Neutrophil (primary cell): ENCODE results near the gene SINHCAF.

Source experiments
- H3K27ac ChIP-seq: fragments of 200-600 bp; sonication (generic); 2 replicates; pipeline ENCODE4 v1.5.1; 2016; ENCODE audit warnings: mild to moderate bottlenecking, moderate library complexity
- H3K27me3 ChIP-seq: fragments of 200-600 bp; sonication (generic); 2 replicates; pipeline ENCODE4 v1.6.0; 2016; ENCODE audit warnings: mild to moderate bottlenecking
- H3K36me3 ChIP-seq: fragments of 200-600 bp; sonication (generic); 2 replicates; pipeline ENCODE4 v1.5.1; 2017
- H3K4me1 ChIP-seq, 2 experiments: fragments of 200-600 bp in 1 of 2; sonication (generic) in 1 of 2; 1 replicate in 1 of 2; 2 replicates in 1 of 2; pipeline versions ENCODE4 v1.5.1 to v1.6.1; 2013 to 2016; ENCODE audit warnings: low read depth in 1 of 2, low read length in 1 of 2, mild to moderate bottlenecking in 1 of 2, moderate library complexity in 1 of 2; ENCODE audit not compliant: control insufficient read depth in 1 of 2, insufficient read depth in 1 of 2
- H3K4me3 ChIP-seq, 2 experiments: fragments of 200-600 bp in 1 of 2; sonication (generic) in 1 of 2; 1 replicate in 1 of 2; 2 replicates in 1 of 2; pipeline ENCODE4 v1.5.1; 2013 to 2016; ENCODE audit warnings: low read depth in 1 of 2, low read length in 1 of 2, mild to moderate bottlenecking in 1 of 2, moderate library complexity in 1 of 2
- H3K9me3 ChIP-seq: fragments of 200-600 bp; sonication (generic); 2 replicates; pipeline ENCODE4 v1.5.1; 2016
- CTCF ChIP-seq: fragments of 200-600 bp; sonication (generic); IDR thresholded peaks from 2 replicates; pipeline ENCODE4 v1.5.1; 2016; ENCODE audit warnings: antibody characterized with exemption

Gene SINHCAF

GRCh38 chr12:31343139-31343538 is 17.2 kb upstream of the SINHCAF start:
- no peaks in the 10 kb centered on the region for H3K9me3 ChIP-seq
- TF ChIP-seq CTCF, result no peak

GRCh38 chr12:31342286-31342685 is 16.3 kb upstream of the SINHCAF start:
- H3K9me3 ChIP-seq, result no peaks in the 10 kb centered on the region
- H3K27ac ChIP-seq, result no peak overlapping the region
- no peaks in the 10 kb centered on the region for H3K4me1 ChIP-seq
- H3K27me3 ChIP-seq, result peaks cover 17% of the 10 kb centered on the region
- H3K4me3 ChIP-seq, result no peak overlapping the region
- no peaks in the 10 kb centered on the region for H3K36me3 ChIP-seq
- no peak for TF ChIP-seq CTCF

More at GRCh38 chr12:31343139-31343538, 17.2 kb upstream of the SINHCAF start:
- H3K27me3 ChIP-seq, result peaks cover 19% of the 10 kb centered on the region
- H3K36me3 ChIP-seq, result no peaks in the 10 kb centered on the region
- H3K4me1 ChIP-seq, result no peaks in the 10 kb centered on the region
- H3K4me3 ChIP-seq, result no peak overlapping the region
- no peak overlapping the region for H3K27ac ChIP-seq

- TF ChIP-seq CTCF, result no peak
- no peaks in the 10 kb centered on the region for H3K36me3 ChIP-seq
- no peak overlapping the region for H3K4me3 ChIP-seq
- no peak overlapping the region for H3K27ac ChIP-seq
- no peaks in the 10 kb centered on the region for H3K4me1 ChIP-seq
- no peaks in the 10 kb centered on the region for H3K27me3 ChIP-seq
- H3K9me3 ChIP-seq, result no peaks in the 10 kb centered on the region
Observed at GRCh38 chr12:31339831-31340622, 14.1 kb upstream of the SINHCAF start.

GRCh38 chr12:31337952-31338351 is 12.0 kb upstream of the SINHCAF start:
- H3K27me3 ChIP-seq, result no peaks in the 10 kb centered on the region
- no peaks in the 10 kb centered on the region for H3K4me1 ChIP-seq
- H3K9me3 ChIP-seq, result no peaks in the 10 kb centered on the region
- no peak overlapping the region for H3K4me3 ChIP-seq
- no peak overlapping the region for H3K27ac ChIP-seq
- no peak for TF ChIP-seq CTCF
- H3K36me3 ChIP-seq, result no peaks in the 10 kb centered on the region

GRCh38 chr12:31331242-31331641 is 5.3 kb upstream of the SINHCAF start:
- no peak overlapping the region for H3K27ac ChIP-seq
- H3K4me3 ChIP-seq, result no peak overlapping the region
- no peaks in the 10 kb centered on the region for H3K36me3 ChIP-seq
- H3K27me3 ChIP-seq, result peaks cover 10% of the 10 kb centered on the region
- TF ChIP-seq CTCF, result no peak
- H3K9me3 ChIP-seq, result no peaks in the 10 kb centered on the region
- H3K4me1 ChIP-seq, result peaks cover 2 to 5% of the 10 kb centered on the region in 2 experiments
